GM12873 (cell line): ENCODE measurements around the gene PPP2R5D.

ENCODE experiments used
- TF ChIP-seq, protein P1 (sequence below): IDR thresholded peaks from 2 replicates; pipeline ENCODE4 v1.5.1; 2012; ENCODE audit warnings: low read depth, mild to moderate bottlenecking, moderate library complexity, low read length, control low read depth; ENCODE audit not compliant: insufficient read depth; ENCODE audit errors: missing control alignments

PPP2R5D gene

DNA sequence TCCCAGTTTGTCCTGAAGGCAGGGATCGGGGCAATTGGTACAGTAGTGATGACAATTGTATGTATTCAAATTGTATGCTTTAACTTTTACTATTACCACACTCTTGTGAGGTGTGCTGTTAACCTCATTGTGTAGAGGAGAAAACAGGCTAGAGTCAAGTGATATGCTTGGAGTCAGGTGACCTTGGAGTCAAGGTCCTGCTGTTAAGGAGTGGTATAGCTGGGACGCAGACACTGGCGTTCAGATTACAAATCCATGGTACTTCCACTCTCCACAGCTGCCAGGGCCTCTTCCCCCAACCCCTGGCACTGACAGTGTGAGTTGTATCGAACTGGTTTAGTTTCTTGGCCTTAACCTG is 44.6 kb upstream of the PPP2R5D start:
- TF ChIP-seq, protein P1, sequence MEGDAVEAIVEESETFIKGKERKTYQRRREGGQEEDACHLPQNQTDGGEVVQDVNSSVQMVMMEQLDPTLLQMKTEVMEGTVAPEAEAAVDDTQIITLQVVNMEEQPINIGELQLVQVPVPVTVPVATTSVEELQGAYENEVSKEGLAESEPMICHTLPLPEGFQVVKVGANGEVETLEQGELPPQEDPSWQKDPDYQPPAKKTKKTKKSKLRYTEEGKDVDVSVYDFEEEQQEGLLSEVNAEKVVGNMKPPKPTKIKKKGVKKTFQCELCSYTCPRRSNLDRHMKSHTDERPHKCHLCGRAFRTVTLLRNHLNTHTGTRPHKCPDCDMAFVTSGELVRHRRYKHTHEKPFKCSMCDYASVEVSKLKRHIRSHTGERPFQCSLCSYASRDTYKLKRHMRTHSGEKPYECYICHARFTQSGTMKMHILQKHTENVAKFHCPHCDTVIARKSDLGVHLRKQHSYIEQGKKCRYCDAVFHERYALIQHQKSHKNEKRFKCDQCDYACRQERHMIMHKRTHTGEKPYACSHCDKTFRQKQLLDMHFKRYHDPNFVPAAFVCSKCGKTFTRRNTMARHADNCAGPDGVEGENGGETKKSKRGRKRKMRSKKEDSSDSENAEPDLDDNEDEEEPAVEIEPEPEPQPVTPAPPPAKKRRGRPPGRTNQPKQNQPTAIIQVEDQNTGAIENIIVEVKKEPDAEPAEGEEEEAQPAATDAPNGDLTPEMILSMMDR = no peak

DNA sequence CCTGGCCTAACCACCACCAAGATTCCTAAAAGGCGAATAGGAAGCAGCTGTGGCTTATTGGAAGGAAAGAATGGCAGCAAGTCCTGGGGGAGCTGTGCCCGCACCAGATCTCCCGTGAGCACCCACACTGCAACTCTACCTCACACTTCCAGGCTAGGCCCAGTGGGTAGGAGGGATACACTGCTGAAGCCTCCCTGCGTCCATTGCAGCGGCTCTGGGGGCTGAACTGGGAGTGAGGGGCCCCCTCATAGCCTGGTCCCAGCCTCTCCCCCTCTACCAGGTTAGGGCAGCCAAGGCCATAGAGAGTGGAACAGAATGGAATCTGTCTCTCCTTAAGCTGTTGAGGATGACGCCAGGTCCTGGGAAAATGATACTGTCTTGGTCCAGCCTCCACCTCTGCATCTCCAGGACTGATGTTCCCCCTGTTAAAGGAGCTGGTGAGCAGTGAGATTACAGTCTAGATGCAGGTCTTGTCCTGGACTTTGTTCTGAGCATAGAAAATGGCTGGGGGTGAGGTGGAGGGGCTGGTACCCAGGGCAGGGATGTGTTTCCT is 43.8 kb upstream of the PPP2R5D start:
- TF ChIP-seq, protein P1 = no peak

DNA sequence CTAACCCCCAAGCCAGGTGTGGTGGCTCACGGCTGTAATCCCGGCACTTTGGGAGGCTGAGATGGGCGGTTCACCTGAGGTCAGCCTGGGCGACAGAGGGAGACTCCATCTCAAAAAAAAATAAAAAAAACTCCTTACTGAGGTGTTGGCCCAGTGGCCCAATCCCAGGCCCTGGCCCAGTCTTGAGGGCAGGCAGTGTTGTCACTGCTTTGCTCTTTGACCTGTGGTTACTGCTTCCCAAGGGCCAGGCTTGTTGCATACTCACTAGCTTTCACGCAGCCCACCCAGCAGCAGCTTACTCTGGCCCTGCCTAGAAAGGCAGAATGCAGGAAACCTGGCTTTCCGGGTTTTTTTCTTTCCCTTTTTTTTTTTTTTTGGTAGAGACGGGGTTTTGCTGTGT is 41.9 kb upstream of the PPP2R5D start:
- TF ChIP-seq, protein P1 = no peak

DNA sequence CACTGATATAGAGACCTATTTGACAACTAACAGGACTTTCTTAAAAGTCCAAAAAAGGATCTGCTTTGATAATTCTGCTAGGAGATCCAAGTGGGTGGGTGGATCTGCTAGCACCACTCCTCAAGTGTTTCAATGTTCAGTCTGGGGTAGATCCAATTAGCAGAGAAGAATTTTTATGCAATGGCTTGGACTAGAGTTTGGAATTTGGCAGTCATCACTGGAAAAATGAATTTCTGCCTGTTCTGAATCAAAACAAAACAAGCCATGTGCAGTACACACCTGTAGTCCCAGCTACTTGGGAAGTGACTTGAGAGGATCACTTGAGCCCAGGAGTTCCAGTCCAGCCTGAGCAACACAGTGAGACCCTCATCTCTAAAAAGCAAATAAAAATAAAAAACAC is 36.4 kb upstream of the PPP2R5D start:
- TF ChIP-seq, protein P1 = no peak

DNA sequence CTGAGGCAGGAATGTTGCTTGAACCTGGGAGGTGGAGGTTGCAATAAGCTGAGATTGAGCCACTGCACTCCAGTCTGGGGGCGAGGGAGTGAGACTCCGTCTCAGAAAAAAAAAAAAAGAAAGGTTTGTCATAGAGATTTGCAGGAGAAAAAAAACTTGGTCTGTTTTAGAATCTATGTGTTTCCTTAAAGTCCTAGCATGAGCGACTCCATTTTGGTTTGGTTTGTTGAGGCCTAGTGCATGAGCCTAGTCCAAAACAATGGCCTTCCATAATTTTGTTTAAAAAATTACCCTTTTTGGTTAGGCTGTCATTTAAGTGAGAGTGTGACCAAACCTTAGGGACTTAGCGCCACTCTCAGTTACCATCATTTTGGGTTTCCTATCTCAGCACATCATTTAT is 32.0 kb upstream of the PPP2R5D start:
- TF ChIP-seq, protein P1 = no peak

DNA sequence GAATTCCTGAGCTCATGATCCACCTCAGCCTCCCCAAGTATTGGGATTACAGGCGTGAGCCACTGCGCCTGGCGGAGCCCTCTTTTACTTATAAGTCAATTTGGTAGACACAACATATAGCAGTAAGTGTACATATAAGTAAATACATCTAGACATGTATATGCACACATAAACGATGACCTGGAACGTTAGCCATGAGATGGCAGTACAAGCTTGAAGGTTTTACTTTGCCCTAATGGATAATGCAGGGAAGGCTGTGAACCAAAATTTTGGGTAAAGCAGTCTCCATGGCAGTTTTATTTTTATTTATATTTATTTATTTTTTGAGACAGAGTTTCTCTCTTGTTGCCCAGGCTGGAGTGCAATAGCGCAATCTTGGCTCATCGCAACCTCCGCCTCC is 26.2 kb upstream of the PPP2R5D start:
- TF ChIP-seq, protein P1 = no peak

DNA sequence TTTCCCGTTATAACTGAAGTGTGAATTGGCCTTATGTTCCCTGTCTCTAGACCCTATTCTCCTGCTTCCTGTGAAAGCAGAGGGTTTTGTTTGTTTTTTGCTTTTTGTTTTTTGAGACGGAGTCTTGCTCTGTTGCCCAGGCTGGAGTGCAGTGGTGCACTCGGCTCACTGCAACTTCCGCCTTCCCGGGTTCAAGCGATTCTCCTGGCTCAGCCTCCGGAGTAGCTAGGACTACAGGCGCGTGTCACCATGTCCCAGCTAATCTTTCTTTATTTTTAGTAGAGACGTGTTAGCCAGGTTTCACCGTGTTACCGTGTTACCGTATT is 24.5 kb upstream of the PPP2R5D start:
- TF ChIP-seq, protein P1 = no peak
